SK-N-SH treated with all-trans-retinoic acid at 6 μM for 48 hours (cell line): Measurements from ENCODE around the gene EN2.

Source experiments
- ARNTL ChIP-seq: fragments of 450-650 bp; formaldehyde crosslinking; IDR thresholded peaks from 2 replicates; pipeline ENCODE4 v1.5.0; 2020; ENCODE audit warnings: low read depth, mild to moderate bottlenecking, moderate library complexity, borderline replicate concordance
- ESRRG ChIP-seq: fragments of 250-450 bp; sonication (Bioruptor Pico); IDR thresholded peaks from 2 replicates; pipeline ENCODE4 v1.6.1; 2021; ENCODE audit warnings: mild to moderate bottlenecking
- RARB ChIP-seq: fragments of 250-450 bp; sonication (Bioruptor Pico); IDR thresholded peaks from 2 replicates; pipeline ENCODE4 v1.8.0; 2021; ENCODE audit warnings: mild to moderate bottlenecking, moderate library complexity
- SNAI2 ChIP-seq: fragments of 250-450 bp; sonication (Bioruptor Pico); IDR thresholded peaks from 2 replicates; pipeline ENCODE4 v1.5.0; 2020; ENCODE audit warnings: mild to moderate bottlenecking, moderate library complexity
- TCF4 ChIP-seq: fragments of 250-450 bp; sonication (Bioruptor Pico); IDR thresholded peaks from 2 replicates; pipeline ENCODE4 v1.8.0; 2021; ENCODE audit warnings: mild to moderate bottlenecking, moderate library complexity, borderline replicate concordance
- ZFP3 ChIP-seq: fragments of 250-450 bp; sonication (Bioruptor Pico); IDR thresholded peaks from 2 replicates; pipeline ENCODE4 v1.5.0; 2020; ENCODE audit warnings: mild to moderate bottlenecking, moderate library complexity
- ZNF8 ChIP-seq: fragments of 450-650 bp; formaldehyde crosslinking; IDR thresholded peaks from 2 replicates; pipeline ENCODE4 v1.5.0; 2020; ENCODE audit warnings: mild to moderate bottlenecking, moderate library complexity
- TF ChIP-seq, protein P1 (sequence below): fragments of 250-450 bp; sonication (Bioruptor Pico); IDR thresholded peaks from 2 replicates; pipeline ENCODE4 v1.8.0; 2020; ENCODE audit warnings: mild to moderate bottlenecking, moderate library complexity, borderline replicate concordance
- TF ChIP-seq, protein P2 (sequence below): fragments of 250-450 bp; sonication (Bioruptor Pico); IDR thresholded peaks from 2 replicates; pipeline ENCODE4 v1.5.0; 2020; ENCODE audit warnings: mild to moderate bottlenecking, moderate library complexity
- TF ChIP-seq, protein P3 (sequence below): fragments of 250-450 bp; sonication (Bioruptor Pico); IDR thresholded peaks from 2 replicates; pipeline ENCODE4 v1.5.1; 2020; ENCODE audit warnings: low read depth, mild to moderate bottlenecking, moderate library complexity

DNA sequence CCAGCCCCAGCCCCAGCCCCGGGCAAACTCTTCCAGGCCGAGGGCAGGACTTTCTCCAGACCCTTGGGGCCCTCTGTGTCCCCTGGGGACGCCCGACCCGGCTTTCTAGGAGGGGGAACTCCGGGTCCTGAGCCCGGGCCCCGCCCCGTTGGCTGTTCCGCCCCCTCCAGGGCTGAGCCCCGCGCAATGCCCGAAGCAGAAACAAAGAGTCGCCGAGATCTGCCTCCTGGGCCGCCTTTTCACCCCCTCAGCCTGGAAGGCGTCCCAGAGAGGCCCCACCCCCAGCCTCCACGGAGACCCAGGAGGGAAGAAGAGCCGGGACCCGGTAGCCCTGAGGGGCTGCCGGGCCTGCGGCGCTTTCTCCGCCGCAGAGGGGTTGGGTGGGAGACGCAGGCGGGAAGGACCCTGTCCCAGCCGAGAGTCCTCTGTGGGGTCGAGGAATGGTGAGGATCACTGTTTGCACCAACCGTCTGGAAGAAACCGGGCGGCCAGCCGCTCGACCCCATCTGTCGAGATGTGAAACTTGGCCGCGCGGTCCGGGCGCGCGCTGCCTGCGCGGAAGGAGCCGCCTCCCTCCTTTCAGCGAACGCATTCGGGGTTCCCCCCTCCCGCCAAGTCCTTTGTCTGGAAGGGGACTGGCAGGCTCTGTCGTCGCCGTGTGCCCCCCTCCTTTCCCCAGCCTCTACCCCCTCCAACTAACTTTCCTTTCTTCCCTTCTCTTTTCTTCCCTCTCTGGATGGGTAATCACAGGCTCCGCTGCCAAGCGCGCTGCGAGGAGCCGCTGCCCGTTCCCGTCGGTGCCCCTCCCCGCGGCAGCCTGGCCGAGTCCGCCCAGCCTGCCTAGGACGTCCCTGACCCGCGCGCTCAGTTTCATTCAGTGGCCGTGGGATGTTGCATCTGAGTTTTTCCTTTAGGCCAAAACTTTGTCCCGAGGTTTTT, 10.2 kb downstream of the EN2 start:
- TF ChIP-seq, protein P1, sequence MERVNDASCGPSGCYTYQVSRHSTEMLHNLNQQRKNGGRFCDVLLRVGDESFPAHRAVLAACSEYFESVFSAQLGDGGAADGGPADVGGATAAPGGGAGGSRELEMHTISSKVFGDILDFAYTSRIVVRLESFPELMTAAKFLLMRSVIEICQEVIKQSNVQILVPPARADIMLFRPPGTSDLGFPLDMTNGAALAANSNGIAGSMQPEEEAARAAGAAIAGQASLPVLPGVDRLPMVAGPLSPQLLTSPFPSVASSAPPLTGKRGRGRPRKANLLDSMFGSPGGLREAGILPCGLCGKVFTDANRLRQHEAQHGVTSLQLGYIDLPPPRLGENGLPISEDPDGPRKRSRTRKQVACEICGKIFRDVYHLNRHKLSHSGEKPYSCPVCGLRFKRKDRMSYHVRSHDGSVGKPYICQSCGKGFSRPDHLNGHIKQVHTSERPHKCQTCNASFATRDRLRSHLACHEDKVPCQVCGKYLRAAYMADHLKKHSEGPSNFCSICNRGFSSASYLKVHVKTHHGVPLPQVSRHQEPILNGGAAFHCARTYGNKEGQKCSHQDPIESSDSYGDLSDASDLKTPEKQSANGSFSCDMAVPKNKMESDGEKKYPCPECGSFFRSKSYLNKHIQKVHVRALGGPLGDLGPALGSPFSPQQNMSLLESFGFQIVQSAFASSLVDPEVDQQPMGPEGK: no peak
- TF ChIP-seq ZFP3 (no peak), ZNF8 (CRISPR knock-in tag) (no peak), ARNTL (CRISPR knock-in tag) (no peak), SNAI2 (CRISPR knock-in tag) (no peak), RARB (CRISPR knock-in tag) (no peak), TCF4 (CRISPR knock-in tag) (no peak), ESRRG (CRISPR knock-in tag) (no peak)
- TF ChIP-seq, protein P2, sequence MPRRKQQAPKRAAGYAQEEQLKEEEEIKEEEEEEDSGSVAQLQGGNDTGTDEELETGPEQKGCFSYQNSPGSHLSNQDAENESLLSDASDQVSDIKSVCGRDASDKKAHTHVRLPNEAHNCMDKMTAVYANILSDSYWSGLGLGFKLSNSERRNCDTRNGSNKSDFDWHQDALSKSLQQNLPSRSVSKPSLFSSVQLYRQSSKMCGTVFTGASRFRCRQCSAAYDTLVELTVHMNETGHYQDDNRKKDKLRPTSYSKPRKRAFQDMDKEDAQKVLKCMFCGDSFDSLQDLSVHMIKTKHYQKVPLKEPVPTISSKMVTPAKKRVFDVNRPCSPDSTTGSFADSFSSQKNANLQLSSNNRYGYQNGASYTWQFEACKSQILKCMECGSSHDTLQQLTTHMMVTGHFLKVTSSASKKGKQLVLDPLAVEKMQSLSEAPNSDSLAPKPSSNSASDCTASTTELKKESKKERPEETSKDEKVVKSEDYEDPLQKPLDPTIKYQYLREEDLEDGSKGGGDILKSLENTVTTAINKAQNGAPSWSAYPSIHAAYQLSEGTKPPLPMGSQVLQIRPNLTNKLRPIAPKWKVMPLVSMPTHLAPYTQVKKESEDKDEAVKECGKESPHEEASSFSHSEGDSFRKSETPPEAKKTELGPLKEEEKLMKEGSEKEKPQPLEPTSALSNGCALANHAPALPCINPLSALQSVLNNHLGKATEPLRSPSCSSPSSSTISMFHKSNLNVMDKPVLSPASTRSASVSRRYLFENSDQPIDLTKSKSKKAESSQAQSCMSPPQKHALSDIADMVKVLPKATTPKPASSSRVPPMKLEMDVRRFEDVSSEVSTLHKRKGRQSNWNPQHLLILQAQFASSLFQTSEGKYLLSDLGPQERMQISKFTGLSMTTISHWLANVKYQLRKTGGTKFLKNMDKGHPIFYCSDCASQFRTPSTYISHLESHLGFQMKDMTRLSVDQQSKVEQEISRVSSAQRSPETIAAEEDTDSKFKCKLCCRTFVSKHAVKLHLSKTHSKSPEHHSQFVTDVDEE (CRISPR knock-in tag): no peak
- TF ChIP-seq, protein P3, sequence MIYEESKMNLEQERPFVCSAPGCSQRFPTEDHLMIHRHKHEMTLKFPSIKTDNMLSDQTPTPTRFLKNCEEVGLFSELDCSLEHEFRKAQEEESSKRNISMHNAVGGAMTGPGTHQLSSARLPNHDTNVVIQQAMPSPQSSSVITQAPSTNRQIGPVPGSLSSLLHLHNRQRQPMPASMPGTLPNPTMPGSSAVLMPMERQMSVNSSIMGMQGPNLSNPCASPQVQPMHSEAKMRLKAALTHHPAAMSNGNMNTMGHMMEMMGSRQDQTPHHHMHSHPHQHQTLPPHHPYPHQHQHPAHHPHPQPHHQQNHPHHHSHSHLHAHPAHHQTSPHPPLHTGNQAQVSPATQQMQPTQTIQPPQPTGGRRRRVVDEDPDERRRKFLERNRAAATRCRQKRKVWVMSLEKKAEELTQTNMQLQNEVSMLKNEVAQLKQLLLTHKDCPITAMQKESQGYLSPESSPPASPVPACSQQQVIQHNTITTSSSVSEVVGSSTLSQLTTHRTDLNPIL (CRISPR knock-in tag): no peak
